PFSK-1 (cell line): Measurements from ENCODE around the gene ORM1.

Source experiments
- FOXP2 ChIP-seq: optimal IDR thresholded peaks from 2 replicates; pipeline ENCODE3; 2011; ENCODE audit warnings: borderline replicate concordance, control low read depth, inconsistent platforms; ENCODE audit not compliant: insufficient read depth; ENCODE audit errors: extremely low read length, extremely low read depth
- POLR2AphosphoS5 ChIP-seq: IDR thresholded peaks from 2 replicates; pipeline ENCODE4 v1.6.1; 2012; ENCODE audit warnings: low read depth, mild to moderate bottlenecking, control low read depth, low read length, moderate library complexity
- REST ChIP-seq, 2 experiments: IDR thresholded peaks; 2 replicates each; pipeline versions ENCODE4 v1.6.1 to v1.8.0; 2011 to 2012; ENCODE audit warnings: low read depth in 2 of 2, low read length in 2 of 2, control low read depth in 1 of 2, inconsistent platforms in 1 of 2, mild to moderate bottlenecking in 1 of 2, moderate library complexity in 1 of 2; ENCODE audit not compliant: insufficient read depth in 1 of 2
- SIN3A ChIP-seq: IDR thresholded peaks from 2 replicates; pipeline ENCODE4 v1.6.1; 2012; ENCODE audit warnings: mild to moderate bottlenecking, low read length, moderate library complexity, borderline replicate concordance; ENCODE audit not compliant: insufficient read depth
- TAF1 ChIP-seq: IDR thresholded peaks from 2 replicates; pipeline ENCODE4 v1.6.1; 2012; ENCODE audit warnings: low read length, control low read depth, borderline replicate concordance; ENCODE audit not compliant: insufficient read depth

GRCh38 chr9:114363424-114363823, 40.5 kb downstream of the ORM1 start:
- TF ChIP-seq POLR2AphosphoS5 (no peak), REST (IDR thresholded peaks at IDR 0.05; ENCODE audit: insufficient read depth in 1 of 2, low read depth in 2 of 2, low read length in 2 of 2) (no peak), TAF1 (no peak), SIN3A (no peak), FOXP2 (no peak)
